ENCODE data around the gene CD7.

Gene CD7

DNA sequence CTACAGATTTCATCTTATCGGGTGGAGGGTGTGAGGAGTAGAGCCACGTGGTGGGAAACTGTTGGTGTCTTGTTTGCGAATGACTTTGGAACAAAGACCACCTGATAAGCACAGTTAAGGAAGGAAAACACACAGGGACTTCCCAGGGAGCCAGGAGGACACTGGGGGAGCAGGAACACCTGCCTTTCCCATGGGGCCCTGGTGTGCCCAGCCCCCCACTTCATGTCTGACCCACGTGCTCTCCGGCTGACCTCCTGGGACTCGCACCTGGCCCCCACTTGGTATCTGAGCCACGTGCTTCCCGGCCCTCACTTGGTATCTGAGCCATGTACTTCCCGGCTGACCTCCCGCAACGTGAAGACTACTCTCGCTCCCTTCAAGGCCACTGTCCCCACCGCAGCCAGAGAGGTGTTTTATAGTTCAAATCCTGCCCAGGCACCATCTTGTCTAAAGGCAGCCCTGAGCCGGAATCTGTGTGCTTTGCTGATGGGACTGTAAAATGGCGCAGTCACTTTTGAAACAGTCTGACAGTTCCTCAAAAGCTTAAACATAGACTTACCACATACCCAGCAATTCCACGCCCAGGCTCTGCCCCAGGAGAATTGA is 38.5 kb downstream of the CD7 start:
- no peak for DNase-seq (ENCODE audit: low read depth)

DNA sequence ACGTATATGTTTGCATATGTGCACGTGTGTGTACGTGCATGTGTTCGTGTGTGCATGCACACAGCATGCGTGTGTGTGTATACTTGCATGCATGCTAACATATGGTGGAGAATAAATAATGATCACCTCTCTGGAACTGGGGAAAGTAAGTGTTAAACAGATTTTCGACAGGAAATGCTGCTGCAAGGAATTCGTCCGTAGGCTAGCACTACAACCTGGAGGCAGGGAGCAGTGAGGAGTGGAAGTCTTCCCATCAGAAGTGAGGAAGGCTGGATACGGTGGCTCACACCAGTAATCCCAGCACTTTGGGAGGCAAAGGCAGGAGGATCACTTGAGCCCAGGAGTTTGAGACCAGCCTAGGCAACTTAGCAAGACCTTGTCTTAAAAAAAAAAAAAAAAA is 39.1 kb downstream of the CD7 start:
- no peak for DNase-seq (ENCODE audit: low read depth)

DNA sequence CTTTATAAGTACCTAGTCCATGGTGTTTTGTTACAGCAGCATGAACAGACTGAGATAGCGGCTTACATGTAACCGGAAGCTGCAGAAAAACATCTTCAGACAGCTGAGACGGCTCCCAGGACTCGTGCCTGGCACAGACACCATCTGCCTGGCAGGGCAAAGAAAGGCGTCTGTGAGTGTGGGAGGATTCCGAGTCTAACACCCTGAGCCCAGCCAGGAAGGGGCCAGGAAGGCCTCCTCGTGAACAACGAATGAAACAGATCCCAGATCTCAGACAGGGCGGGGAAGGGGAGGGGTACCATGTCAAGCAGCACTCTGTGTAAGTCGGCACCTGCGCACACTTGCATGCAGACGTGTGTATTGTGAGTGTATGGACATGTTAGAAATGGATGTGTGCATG is 39.6 kb downstream of the CD7 start:
- DNase-seq (ENCODE audit: low read depth), result no peak

- no peak for DNase-seq (ENCODE audit: low read depth)
Observed at GRCh38 chr17:82276938-82277337, 40.5 kb downstream of the CD7 start.

- DNase-seq (ENCODE audit: low read depth), result no peak
Observed at GRCh38 chr17:82275326-82275725, 42.1 kb downstream of the CD7 start.

DNA sequence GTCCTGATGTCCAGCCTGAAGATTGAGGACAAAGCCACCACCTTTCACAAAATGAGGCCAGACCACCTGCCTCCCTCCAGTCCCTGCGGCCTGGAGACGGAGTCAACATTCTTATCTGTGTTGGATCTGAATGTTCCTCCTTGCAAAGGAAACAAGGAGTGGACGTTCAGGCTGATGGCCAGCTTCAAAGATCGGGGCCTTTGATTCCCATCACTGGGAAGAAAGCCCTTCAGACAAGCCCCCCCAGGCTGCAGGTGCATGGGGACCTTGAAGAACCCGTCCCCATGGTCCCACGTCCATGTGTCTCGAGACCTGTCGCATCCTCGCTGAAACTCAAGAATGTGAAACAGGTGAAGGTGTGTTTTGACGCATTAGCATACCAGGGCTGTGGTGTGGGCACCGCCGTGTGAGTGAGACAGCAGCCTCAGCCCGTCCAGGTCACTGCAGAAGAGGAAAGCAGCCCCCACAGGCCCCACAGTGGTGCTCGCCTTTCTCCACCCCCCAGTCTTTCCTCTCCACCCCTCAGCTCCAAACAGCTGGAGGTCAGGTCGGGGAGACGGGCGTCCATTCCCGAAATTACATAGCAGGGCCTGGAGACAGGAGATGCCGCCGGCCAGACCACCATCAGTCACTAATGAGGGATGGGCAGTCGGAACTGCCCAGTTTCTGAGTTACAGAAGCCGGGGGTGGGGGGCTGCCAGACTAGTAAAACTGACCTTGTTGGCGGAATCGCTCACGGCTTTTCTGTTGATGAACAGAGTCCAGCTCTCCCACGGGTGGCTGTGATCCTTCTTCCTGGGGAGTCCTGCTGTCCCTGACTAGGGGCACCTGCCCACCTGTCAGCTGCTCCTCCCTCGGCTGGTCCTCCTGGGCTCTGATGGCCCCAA is 43.0 kb downstream of the CD7 start:
- DNase-seq (ENCODE audit: low read depth), result no peak

GRCh38 chr17:82273327-82274133 is 43.9 kb downstream of the CD7 start, which contains the start of gene CSNK1D:
Gene CSNK1D, minus strand, starts transcription at chr17:82273700. Its CDS starts 319 bp downstream, at chr17:82273381.
- peak; percentile 94 for DNase-seq (ENCODE audit: low read depth)

DNA sequence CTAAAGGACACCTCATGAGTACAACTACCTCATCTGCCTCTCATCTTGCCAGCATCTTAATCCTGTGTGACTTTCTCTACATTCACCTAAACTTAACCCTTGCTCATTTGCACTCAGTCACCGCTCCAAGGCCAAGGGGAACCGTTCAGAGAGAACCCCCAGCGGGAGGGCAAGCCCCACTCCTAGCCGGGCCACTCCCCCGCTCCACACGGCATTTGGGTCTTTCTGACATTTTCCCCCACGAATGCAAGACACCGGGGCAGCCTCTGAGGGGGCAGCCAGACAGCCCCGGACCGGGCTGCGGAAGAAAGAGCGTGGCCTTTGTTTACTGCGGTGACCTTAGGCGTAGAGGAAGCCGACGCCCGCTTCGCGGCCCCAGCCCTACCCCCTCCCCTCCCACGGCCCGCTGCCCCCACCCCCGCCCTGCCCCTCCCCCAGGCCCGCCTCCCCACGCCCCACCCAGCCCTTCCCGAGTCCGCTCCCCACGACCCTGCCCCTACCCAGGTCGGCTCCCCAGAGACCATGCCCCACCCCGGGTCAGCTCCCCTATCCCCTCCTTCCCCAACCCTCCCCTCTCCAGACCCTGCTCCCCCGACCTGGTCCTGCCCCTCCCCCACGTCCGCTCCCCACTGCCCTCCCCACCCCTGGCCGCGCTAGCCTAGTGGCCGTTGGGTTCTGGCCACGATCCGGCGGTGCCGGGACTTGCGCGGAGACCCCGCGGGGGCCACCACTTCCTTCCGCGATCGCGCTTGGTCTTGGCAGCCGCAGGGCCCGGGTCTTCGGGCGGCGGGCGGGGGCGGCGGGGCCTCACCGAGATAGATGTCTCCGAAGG is 44.7 kb downstream of the CD7 start:
- no peak for DNase-seq (ENCODE audit: low read depth)

GRCh38 chr17:82271401-82271800 is 46.0 kb downstream of the CD7 start:
- DNase-seq (ENCODE audit: low read depth), result no peak

DNA sequence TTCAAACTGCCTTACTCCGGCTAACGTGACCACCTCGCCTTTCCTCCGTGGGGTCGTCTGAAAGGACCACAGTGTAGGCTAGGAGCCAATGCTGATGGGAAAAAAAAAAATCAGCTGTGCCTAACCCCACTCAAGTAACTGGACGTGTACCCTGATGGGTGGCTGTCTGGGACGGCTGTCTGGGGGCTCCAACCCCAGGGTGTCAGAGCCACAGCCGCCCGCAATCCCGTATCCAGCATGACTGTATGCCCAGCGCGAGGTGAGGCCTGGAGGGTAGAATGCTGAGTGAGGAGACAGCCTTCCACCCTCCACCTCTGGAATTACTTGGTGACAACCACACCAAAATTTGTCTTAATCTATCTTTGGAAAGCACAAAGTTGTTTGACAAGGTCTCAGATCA is 46.8 kb downstream of the CD7 start:
- no peak for DNase-seq (ENCODE audit: low read depth)

DNA sequence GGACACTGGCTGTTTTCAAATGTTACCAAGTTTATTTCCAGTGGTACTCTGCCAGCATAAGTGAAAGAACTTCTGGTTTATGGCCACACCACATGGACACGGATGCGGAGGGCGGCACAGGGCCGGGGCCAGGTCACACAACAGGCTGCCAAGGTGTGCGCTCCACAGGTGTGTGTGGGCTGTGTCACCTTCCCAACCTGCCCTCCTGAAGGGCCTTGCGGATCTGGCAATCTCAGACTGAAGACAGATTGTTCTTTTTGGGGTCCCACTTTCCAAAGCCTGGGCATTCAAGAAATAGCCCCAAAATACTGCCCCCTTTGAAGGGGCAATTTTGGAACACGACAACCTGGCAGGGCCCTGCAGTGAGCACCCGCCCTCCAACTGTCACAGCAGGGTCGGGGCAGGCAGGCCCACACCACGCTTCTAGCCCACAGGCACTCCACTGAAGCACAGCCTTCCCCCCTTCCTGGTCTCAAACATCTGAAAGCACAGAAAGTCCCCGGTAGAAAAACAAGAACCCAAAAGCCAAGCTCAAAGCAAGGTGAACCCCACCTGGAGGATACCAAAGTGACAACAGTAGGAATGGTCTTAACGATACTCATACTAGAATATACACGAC is 47.4 kb downstream of the CD7 start:
- no peak for DNase-seq (ENCODE audit: low read depth)

DNA sequence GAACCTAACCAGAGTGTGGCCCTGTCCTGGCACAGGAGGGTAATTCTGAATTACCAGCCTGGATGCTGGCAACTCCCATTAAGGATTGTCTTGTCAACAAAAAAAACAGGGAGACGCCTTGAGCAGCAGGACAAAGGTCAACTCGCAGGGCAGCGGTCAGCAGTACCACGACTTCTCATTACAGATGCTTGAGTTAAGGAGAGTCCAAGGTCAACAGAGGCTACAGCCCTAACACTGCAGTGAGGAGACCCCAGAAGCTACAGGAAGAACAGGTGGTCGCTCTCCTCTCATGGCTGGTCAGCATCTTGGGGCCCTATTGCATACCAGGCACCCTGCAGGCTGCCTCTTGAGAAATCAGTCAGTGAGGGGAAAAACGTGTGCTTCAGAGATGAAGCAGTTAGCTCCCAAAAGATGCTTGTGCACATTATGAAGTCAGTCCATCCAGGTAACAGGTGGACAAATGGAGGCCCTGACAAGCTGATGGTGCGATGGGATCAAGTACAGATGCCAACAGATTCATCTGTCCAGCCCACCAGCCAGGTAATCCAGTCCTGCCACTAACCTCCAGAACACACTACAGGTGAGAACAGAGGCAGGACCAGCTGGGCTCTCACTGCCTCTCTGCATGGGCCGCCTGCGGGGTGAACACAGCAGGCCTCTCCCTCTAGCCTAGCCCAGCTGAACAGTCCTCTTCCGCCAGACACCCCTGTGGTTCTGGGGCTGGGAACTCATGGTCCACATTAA is 48.1 kb downstream of the CD7 start:
- no peak for DNase-seq (ENCODE audit: low read depth)

DNA sequence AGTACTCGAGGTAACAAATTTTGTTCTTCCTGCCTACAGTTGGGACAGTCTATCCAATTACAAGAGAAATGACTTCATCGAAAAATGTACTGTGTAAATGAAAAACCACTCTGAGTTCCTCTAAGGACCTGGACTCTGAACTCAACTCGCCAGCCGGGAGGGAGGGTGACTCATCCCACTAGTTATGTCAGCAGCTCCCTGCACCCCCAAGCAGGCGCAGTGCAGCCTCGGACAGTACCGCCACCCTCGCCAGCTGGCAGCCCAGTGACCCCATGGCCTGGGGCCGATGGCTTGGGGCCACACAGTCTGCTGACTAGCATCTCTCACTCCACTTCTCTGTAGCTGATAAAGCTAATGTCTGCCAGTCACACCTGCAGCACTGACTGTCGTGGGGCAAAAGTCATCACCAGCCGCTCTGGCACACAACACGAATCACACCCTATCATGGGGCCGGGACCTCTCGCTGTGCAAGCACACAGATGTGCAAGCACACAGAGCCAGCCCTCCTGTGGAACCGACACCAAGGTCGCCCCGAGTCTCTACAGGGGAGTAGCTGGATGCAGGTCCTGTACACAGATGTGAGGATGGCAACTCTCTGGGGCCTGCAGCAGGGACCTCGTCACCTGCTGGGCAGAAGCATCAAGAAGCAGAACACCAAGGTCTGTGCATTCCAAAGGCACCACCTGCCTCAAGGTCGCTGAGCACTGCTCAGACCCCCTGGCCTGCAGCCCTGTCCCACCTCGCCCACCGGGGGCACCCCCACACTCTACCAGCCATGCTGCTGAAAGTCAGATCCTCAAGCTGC is 49.6 kb downstream of the CD7 start:
- DNase-seq (ENCODE audit: low read depth), result no peak

GRCh38 chr17:82266142-82266541 is 51.3 kb downstream of the CD7 start:
- DNase-seq (ENCODE audit: low read depth), result no peak

Measured in activated T-cell treated with anti-CD3 and anti-CD28 coated beads for 48 hours (primary cell).